ENCODE data around the gene SSB.
"Not testable (repeated sequence)": the region's sequence is repeated elsewhere in the genome, so short reads cannot be mapped to it uniquely, and the experiment has no call there.

SSB gene

DNA sequence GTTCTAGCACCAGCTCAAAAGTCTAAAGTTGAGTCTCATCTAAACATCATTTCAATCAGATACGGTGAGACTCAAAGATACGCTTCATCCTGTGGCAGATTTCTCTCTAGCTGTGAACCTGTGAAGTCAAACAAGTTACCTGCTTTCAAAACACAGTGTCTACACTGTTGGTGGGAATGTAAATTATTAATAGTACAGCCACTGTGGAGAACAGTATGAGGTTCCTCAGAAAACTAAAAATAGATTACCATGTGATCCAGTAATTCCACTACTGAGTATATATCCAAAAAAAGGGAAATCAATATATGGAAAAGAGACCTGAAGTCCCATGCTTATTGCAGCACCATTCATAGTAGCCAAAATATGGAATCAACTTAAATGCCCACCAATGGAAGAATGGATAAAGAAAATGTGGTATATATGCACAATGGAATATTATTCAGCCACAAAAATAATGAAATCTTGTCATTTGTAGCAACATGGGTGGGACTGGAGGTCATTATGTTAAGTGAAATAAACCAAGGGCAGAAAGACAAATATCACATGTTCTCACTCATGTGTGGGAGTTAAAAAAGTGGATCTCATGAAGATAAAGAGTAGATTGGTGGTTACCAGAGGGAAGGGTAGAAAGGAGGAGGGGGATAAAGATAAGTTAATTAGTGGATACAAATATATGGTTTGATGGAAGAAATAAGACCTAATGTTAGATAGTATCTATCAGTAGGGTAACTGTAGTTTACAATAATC lies 40.2 kb downstream of the SSB start:
- no peak for DNase-seq

DNA sequence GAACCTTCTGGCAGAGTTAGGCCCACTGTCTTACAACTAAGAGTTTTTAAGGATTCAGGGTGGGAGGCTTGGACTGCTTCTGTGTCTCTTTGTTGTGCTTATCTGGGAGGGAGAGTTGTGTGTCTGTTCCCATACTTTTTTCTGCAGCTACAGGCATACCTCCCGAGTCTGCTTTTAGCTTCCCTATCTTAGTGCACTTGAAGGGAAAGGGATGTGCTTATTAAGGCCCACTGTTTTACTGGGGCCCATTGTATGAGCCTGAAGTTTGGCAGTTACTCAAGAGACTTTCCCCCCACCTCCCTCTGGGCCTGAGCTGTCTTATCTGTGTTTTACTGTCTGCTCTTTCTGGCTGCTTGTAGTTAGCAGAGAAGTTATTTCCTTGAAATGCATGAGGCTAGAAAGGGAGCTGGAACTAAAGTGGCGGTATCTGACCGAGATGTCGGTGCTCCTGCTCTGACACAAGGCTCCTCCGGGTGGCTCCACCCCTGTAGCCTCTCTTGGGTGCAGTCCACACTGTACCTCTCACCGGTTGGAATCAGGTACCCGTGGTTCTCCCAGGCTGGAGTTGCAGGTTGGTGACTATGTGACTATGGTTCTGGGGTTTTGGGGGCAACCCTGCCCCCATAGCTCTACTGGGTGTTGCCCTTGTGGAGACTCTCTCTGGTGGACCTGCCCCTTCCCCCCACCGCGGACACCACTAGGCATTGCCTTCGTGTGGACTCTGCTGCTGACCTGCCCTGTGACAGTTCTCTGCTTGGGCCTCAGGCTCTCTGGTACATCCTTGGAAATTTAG lies 41.5 kb downstream of the SSB start:
- DNase-seq = no peak

- no peak for DNase-seq
These were observed 42.1 kb downstream of the SSB start for GRCh38 chr2:169840747-169841142.

DNA sequence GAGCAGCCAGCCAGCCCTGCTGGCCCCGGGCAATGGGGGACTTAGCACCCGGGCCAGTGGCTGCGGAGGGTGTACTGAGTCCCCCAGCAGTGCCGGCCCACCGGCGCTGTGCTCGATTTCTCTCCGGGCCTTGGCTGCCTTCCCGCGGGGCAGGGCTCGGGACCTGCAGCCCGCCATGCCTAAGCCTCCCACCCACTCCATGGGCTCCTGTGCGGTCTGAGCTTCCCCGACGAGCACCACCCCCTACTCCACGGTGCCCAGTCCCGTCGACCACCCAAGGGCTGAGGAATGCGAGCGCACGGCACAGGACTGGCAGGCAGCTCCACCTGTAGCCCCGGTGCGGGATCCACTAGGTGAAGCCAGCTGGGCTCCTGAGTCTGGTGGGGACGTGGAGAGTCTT lies 43.0 kb downstream of the SSB start:
- DNase-seq = not testable (repeated sequence)

- no peak for DNase-seq
These were observed 46.3 kb downstream of the SSB start for GRCh38 chr2:169845016-169845415.

DNA sequence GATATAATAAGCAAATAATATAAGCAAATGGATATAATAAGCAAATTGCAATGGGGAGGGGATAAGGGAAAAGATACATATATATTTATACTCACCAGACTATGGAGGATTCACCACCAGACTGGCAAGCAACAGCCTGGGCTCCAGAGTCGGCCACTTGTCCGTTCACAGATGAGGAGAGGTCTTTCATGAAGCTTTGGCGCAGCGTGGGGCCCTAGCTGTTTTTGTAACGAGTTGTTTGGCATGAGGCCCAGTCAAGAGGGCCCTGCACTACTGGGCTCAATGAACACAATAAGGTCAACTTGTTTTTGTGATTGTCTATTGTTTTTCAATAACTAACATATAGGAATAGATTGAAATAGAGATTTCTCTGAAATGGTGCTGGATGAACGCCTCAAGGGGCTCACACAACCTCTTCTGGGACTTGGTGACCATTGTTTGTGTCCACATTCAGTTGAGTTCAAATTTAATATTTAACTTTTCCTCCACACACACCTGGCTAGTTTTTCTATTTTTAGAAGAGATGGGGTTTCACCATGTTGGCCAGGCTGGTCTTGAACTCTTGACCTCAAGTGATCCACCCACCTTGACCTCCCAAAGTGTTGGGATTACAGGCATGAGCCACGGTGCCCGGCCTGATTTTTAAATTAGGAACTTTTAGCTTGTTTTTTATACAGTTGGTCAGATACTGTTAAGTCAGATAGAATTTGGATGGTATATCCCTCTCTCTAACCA lies 50.5 kb downstream of the SSB start:
- DNase-seq = not testable (repeated sequence)

GRCh38 chr2:169849710-169850109 lies 51.0 kb downstream of the SSB start:
- no peak for DNase-seq

GRCh38 chr2:169853041-169853668 lies 54.5 kb downstream of the SSB start:
- no peak for DNase-seq

DNA sequence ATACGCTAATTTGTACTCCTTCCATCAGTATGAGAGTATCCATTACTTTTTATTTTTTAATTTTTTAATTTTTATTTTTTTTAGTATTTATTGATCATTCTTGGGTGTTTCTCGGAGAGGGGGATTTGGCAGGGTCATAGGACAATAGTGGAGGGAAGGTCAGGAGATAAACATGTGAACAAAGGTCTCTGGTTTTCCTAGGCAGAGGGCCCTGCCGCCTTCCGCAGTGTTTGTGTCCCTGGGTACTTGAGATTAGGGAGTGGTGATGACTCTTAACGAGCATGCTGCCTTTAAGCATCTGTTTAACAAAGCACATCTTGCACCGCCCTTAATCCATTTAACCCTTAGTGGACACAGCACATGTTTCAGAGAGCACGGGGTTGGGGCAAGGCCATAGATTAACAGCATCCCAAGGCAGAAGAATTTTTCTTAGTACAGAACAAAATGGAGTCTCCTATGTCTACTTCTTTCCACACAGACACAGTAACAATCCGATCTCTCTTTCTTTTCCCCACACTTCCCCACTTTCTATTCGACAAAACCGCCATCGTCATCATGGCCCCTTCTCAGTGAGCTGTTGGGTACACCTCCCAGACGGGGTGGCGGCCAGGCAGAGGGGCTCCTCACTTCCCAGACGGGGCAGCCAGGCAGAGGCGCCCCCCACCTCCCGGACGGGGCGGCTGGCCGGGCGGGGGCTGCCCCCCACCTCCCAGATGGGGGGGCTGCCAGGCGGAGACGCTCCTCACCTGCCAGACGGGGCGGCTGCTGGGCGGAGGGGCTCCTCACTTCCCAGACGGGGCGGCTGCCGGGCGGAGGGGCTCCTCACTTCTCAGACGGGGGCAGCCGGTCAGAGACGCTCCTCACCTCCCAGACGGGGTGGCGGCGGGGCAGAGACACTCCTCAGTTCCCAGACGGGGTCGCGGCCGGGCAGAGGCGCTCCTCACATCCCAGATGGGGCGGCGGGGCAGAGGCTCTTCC lies 56.9 kb downstream of the SSB start:
- not testable (repeated sequence) for DNase-seq

- DNase-seq = no peak
These were observed 60.8 kb downstream of the SSB start for GRCh38 chr2:169859423-169859822.

- no peak for DNase-seq
These were observed 61.5 kb downstream of the SSB start for GRCh38 chr2:169860149-169860548.

Data from activated gamma-delta T cell (primary cell).